ENCODE results near the gene CEACAM21.

GRCh38 chr19:41621226-41621625 lies 45.3 kb downstream of the CEACAM21 start:
- TF ChIP-seq EZH2 (IDR thresholded peaks at IDR 0.05), result no peak
- no peak for TF ChIP-seq CTCF (IDR thresholded peaks at IDR 0.05)
- no peak for TF ChIP-seq EZH2phosphoT487 (IDR thresholded peaks at IDR 0.05)

All from neural progenitor cell (in vitro differentiated cells).